SK-N-SH treated with all-trans-retinoic acid at 6 μM for 48 hours (cell line): ENCODE data around the gene AP1S1.

ENCODE experiments used
- ISL1 ChIP-seq: fragments of 250-450 bp; sonication (Bioruptor Pico); IDR thresholded peaks from 2 replicates; pipeline ENCODE4 v2.1.2; 2022; ENCODE audit warnings: mild to moderate bottlenecking, moderate library complexity
- PATZ1 ChIP-seq: fragments of 250-450 bp; sonication (Bioruptor Pico); IDR thresholded peaks from 2 replicates; pipeline ENCODE4 v1.8.0; 2020; ENCODE audit warnings: mild to moderate bottlenecking, moderate library complexity, borderline replicate concordance
- TCF4 ChIP-seq: fragments of 250-450 bp; sonication (Bioruptor Pico); IDR thresholded peaks from 2 replicates; pipeline ENCODE4 v1.8.0; 2021; ENCODE audit warnings: mild to moderate bottlenecking, moderate library complexity, borderline replicate concordance

GRCh38 chr7:101163279-101164070 lies 9.2 kb downstream of the AP1S1 start:
- TF ChIP-seq PATZ1 (CRISPR knock-in tag) (no peak), ISL1 (CRISPR knock-in tag) (no peak), TCF4 (CRISPR knock-in tag) (no peak)
